Cardiac atrium fibroblast (primary cell): Measurements from ENCODE around the gene RAB5B. TPM values are rescaled to one million over a fixed set of nuclear protein-coding genes. Genes with fewer than 3 reads are reported as not detected.

ENCODE experiments used
- total RNA-seq: library from RNA; depleted of rRNA; stranded (reverse); fragments of >200 nt; gene quantifications from 2 replicates; pipeline ENCODE4 v1.2.3, GENCODE V29; 2015

The RAB5B gene
- 54.9 and 61.6 TPM in 2 replicates for total RNA-seq

GRCh38 chr12:55973599-55974307, at the start of gene RAB5B:
RAB5B (plus strand) TSS chr12:55974078; CDS start chr12:55986961, 12,883 bp downstream.

DNA sequence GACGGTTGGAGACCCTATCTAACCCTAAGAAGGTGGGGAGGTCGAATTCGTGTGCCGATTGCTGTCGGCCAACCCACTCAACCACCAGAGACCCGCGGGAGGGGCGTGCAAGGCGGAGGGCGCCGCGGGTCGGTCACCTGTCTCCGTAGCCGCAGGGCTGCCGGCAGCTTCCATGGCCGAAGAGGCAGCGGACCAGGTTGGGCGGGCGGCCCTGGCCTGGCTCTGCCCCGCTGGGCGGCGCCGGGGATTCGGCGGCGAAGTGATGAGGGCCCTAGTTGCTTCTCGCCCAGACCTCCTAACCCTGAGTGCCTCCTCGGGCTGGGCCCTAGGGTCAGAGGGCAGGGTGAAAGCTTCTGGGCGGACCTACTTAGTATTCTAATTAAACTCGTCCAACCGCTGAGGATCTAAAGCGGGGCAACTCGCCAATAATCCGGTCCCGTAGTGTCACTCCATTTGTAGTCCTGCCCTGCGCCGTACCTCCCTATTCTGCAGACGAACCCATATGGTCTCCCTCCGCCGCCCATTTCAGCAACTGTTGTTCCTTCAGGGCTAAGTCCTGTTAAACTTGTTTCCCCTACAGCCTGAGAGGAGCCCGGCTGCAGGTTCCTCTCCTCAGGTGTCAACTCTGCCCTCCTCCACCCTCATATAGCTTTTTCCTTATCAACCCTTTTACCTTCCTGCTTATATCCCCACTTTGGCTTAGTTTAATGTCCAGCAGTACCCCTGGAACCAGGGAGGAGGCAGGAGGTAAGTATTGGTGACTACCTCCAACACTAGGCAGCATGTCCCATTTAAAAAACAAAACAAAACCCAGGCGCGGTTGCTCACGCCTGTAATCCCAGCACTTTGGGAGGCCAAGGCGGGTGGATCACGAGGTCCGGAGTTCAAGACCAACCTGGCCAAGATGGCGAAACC, 46.0 kb upstream of the RAB5B start, which contains the start of gene PYM1:
Gene PYM1 (minus strand): TSS at position 307 of the 915 bp plus-strand sequence. CDS start 133 bp downstream, at position 174.

DNA sequence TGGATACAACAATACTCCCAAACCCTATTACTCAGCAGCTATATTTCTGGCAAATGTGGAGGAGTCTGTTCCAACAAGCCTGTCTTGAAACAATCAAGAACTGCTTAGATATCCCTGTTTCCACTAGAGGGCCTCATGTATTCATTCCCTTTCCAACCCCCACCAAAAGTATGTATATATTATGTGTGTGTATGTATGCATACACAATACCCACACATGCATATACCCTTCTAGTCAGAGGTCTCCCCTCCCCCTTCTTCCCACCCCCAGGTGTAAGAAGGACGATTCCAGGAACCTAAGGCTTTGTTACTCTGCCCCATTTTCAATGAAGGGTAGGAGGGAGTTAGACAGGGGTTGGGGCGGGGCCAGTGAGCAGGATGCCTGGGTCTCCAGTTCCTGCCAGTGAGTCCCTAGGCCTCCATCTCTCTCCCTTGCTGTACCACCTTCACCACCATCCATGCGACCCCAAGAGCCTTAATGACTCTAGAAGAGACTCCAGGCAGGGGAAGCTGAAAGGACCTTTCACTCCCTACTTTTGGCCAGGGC, 43.0 kb upstream of the RAB5B start, which contains the start of gene DGKA:
Gene DGKA (plus strand): TSS at position 392 of the 546 bp plus-strand sequence. CDS start 5,342 bp downstream, outside the sequence.

DNA sequence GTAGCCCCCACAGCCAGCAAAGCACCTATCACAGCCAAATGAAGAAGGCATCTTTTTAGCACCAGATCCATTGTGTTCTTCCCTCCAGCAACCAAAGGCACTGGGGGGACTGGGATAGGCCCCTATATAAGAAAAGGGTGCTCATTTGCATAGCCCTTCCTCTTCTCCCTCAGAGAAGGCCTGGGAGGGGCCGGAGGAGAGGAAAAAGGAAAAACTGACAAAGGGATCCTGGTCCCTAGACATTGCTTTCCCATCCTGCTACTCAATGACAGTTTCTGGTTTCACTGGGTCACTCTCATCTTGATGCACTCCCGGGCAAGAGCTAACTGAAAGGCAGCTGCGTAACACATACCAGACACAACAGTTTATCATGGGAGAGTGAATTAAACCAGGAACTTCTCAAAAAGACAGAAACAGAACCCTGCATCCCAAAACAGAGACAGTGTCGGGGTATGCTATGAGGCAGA, 7.9 kb upstream of the RAB5B start, which contains the start of gene PMEL:
Gene PMEL (minus strand): TSS at position 102 of the 467 bp plus-strand sequence. CDS start 31 bp downstream, at position 71.

DNA sequence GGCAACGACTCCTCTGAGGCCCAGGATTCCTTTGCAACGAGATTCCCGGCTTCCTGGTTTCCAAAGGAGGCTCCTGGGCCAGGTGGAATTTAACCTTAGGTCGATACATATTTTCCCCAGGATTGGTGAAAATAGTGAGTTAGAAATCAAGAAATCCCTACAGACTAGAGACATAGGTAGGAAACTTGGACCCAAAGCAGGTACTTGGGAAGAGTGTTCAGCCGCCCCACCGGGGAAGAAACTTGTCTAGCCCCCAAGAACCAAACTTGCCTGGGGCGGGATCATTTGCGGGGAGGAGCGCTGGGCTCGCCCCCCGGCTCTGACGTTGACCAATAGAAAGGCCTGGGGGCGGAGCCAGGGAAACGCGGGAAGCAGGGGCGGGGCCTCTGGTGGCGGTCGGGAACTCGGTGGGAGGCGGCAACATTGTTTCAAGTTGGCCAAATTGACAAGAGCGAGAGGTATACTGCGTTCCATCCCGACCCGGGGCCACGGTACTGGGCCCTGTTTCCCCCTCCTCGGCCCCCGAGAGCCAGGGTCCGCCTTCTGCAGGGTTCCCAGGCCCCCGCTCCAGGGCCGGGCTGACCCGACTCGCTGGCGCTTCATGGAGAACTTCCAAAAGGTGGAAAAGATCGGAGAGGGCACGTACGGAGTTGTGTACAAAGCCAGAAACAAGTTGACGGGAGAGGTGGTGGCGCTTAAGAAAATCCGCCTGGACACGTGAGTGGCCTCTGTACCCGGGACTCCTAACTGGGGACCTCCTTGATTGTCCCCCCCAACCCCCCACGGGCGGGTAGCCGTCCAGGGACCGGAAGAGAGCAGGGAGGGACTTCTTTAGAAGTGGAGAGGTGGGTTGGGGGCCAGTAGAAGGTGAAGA, 7.2 kb upstream of the RAB5B start, which contains the start of gene CDK2:
Gene CDK2 (plus strand): TSS at position 423 of the 874 bp plus-strand sequence. CDS start 179 bp downstream, at position 602.

DNA sequence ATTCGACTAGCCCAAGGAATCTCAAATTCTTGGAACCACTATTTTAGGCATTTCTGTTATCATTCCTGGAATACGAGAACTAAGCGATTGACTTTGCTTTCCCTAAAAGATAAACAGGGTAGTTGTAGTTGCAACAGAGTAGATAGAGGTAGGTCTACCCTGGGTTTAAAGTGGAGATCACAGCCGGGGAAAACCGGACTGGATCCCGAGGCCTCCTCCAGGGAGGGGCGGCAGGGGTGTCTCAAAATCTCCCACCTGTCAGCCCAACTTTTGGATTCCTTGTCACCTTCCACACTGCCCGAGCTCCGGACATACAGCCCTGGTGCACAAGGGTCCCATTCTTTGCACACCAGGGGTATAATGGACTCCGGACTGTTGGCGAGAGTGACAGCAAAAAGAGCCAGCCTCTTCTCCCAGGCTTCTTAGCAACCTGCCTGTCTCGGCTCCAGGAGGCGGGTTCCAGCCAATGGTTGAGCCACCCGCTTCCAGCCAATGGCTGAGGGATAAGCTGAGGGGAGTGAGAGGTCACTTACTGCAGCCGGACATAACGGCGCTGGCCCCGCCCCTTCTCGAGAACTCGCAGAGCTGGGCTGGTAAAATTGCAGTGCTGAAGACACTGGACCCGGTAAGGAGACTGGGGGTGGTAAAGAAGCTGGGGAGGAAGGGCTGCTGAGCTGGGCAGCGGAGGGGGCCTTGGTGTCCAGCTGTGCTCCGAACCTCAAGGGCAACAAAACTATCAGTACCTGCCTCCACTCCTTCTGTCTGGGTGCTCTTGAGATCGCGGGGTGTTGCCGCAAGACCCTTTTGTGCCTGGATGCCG, 23.0 kb downstream of the RAB5B start, which contains the start of gene SUOX:
Gene SUOX (plus strand): TSS at position 562 of the 820 bp plus-strand sequence. CDS start 4,946 bp downstream, outside the sequence.

GRCh38 chr12:56020423-56021184, 46.7 kb downstream of the RAB5B start, which contains the start of gene IKZF4:
IKZF4 (plus strand) TSS chr12:56021043; CDS start chr12:56021494, 451 bp downstream.

DNA sequence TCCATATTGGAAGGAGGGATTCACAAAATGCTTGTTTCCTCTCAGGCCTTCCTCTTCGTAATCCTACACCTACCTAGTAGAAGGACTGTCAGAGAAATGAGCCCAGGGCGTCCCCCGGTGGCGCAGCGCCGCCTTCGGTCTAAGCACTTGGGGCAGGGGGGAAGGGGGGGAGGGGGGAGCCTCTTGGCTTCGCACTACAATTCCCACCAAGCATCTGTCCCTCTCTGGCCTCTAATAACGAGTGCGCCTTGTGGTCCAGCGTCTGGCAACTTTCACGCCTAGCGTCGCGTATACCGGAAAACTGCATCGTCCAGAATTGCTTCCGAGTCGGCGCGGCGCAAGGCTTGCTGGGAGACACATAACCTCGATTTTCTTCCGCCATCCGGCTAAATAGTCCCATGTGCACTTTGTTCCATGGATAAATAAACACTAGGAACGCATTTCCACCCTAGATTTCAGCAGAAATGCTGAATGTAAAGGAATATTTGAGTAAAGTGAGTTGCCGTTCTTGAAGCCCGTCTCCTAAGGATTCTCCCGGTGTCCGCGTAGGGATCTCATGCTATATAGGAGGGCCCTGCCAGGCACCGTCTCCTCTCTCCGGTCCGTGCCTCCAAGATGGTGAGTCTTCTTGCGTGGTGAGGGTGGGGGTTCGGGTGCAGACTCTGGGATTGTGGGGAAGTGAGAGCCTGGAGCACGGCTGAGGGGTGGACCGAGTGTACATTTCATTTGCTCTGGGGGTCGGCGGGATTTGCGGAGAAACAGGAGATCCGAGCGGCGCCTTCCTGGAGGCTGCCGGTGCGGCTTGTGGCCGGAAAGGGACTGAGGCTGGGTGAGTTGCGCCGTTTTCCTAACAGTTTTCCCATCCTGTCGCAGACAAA, 67.9 kb downstream of the RAB5B start, which contains the start of gene RPS26:
Gene RPS26 (plus strand): TSS at position 367 of the 878 bp plus-strand sequence. CDS start 249 bp downstream, at position 616.

Other genes with a start within 250 kb of the RAB5B start
- 1,164 and 1,497 TPM in 2 replicates for gene CD63, start 245.1 kb upstream of the RAB5B start, total RNA-seq
- gene GDF11, start 231.0 kb upstream of the RAB5B start, total RNA-seq = 5.6 and 7.1 TPM in 2 replicates
- 73.1 and 79.1 TPM in 2 replicates for gene SARNP, start 156.4 kb upstream of the RAB5B start, total RNA-seq
- gene ORMDL2, start 156.0 kb upstream of the RAB5B start, total RNA-seq = 20.4 and 24.9 TPM in 2 replicates
- 37.4 and 40.2 TPM in 2 replicates for gene DNAJC14, start 144.5 kb upstream of the RAB5B start, total RNA-seq
- gene MMP19, start 131.1 kb upstream of the RAB5B start, total RNA-seq = 34.8 and 40.3 TPM in 2 replicates
- gene PYM1, start 46.2 kb upstream of the RAB5B start, total RNA-seq = 36.5 and 36.8 TPM in 2 replicates
- gene DGKA, start 42.9 kb upstream of the RAB5B start, total RNA-seq = 22.4 and 34.2 TPM in 2 replicates
- 3.1 and 9.9 TPM in 2 replicates for gene PMEL, start 8.0 kb upstream of the RAB5B start, total RNA-seq
- gene CDK2, start 7.2 kb upstream of the RAB5B start, total RNA-seq = 16.8 and 26.2 TPM in 2 replicates
- 8.3 and 12.3 TPM in 2 replicates for gene SUOX, start 23.2 kb downstream of the RAB5B start, total RNA-seq
- gene IKZF4, start 47.0 kb downstream of the RAB5B start, total RNA-seq = 0.90 and 1.1 TPM in 2 replicates
- gene RPS26, start 67.8 kb downstream of the RAB5B start, total RNA-seq = 2,251 and 2,313 TPM in 2 replicates
- gene ERBB3, start 106.1 kb downstream of the RAB5B start, total RNA-seq = not detected in 2 replicates
- 72.4 and 89.7 TPM in 2 replicates for gene PA2G4, start 130.5 kb downstream of the RAB5B start, total RNA-seq
- gene RPL41, start 142.6 kb downstream of the RAB5B start, total RNA-seq = 2,694 and 2,773 TPM in 2 replicates
- 1.1 and 1.8 TPM in 2 replicates for gene ZC3H10, start 144.2 kb downstream of the RAB5B start, total RNA-seq
- 185 and 212 TPM in 2 replicates for gene ESYT1, start 154.2 kb downstream of the RAB5B start, total RNA-seq
- 66.6 and 114 TPM in 2 replicates for gene MYL6B, start 178.5 kb downstream of the RAB5B start, total RNA-seq
- 2,267 and 2,694 TPM in 2 replicates for gene MYL6, start 184.3 kb downstream of the RAB5B start, total RNA-seq
- 28.7 and 50.7 TPM in 2 replicates for gene SMARCC2, start 215.4 kb downstream of the RAB5B start, total RNA-seq
- gene RNF41, start 247.8 kb downstream of the RAB5B start, total RNA-seq = 165 and 167 TPM in 2 replicates